Adipocyte (in vitro differentiated cells): ENCODE data around the gene STRADB.
"Not testable (repeated sequence)": the region's sequence is repeated elsewhere in the genome, so short reads cannot be mapped to it uniquely, and the experiment has no call there.

Experiments used
- DNase-seq: peaks from one replicate; pipeline ENCODE4 v3.0.0-alpha.2; 2015; ENCODE audit warnings: low read depth
- H3K27me3 ChIP-seq: replicated peaks from 2 replicates; pipeline ENCODE4 v1.7.0; 2013; ENCODE audit warnings: mild to moderate bottlenecking, low read length, moderate library complexity; ENCODE audit not compliant: control insufficient read depth, insufficient read depth
- H3K36me3 ChIP-seq: 2 replicates; pipeline ENCODE4 v1.7.0; 2013; ENCODE audit warnings: low read length, mild to moderate bottlenecking, moderate library complexity; ENCODE audit not compliant: control insufficient read depth, insufficient read depth, severe bottlenecking
- H3K4me1 ChIP-seq: 2 replicates; pipeline ENCODE4 v1.7.0; 2013; ENCODE audit warnings: mild to moderate bottlenecking, low read length, moderate library complexity; ENCODE audit not compliant: control insufficient read depth, insufficient read depth
- H3K4me3 ChIP-seq: 2 replicates; pipeline ENCODE4 v1.7.0; 2013; ENCODE audit warnings: mild to moderate bottlenecking, low read length, moderate library complexity
- H3K9ac ChIP-seq: 2 replicates; pipeline ENCODE4 v1.7.0; 2013; ENCODE audit warnings: mild to moderate bottlenecking, low read length, moderate library complexity
- H3K9me3 ChIP-seq: 2 replicates; pipeline ENCODE4 v1.7.0; 2013; ENCODE audit warnings: mild to moderate bottlenecking, low read length, moderate library complexity; ENCODE audit not compliant: control insufficient read depth

The STRADB gene

GRCh38 chr2:201471732-201472393 is 20.3 kb downstream of the STRADB start:
- DNase-seq: peak; percentile 84
- H3K9me3 ChIP-seq: no peaks in the 10 kb centered on the region
- H3K4me3 ChIP-seq: no peak overlapping the region
- no peaks in the 10 kb centered on the region for H3K27me3 ChIP-seq
- H3K9ac ChIP-seq: no peak overlapping the region
- peaks cover 12% of the 10 kb centered on the region for H3K4me1 ChIP-seq
- H3K36me3 ChIP-seq: peaks cover 62% of the 10 kb centered on the region

GRCh38 chr2:201472411-201472810 is 20.9 kb downstream of the STRADB start:
- peaks cover 6% of the 10 kb centered on the region for H3K4me1 ChIP-seq
- H3K4me3 ChIP-seq: no peak overlapping the region
- H3K36me3 ChIP-seq: peaks cover 64% of the 10 kb centered on the region
- no peak for DNase-seq
- no peaks in the 10 kb centered on the region for H3K27me3 ChIP-seq
- no peak overlapping the region for H3K9ac ChIP-seq
- no peaks in the 10 kb centered on the region for H3K9me3 ChIP-seq

GRCh38 chr2:201482543-201482942 is 31.0 kb downstream of the STRADB start:
- Histone ChIP-seq H3K9me3 (no peaks in the 10 kb centered on the region), H3K4me1 (no peaks in the 10 kb centered on the region), H3K36me3 (peaks cover 37% of the 10 kb centered on the region), H3K4me3 (no peak overlapping the region), H3K27me3 (no peaks in the 10 kb centered on the region), H3K9ac (no peak overlapping the region)
- no peak for DNase-seq

GRCh38 chr2:201483342-201483741 is 31.8 kb downstream of the STRADB start:
- Histone ChIP-seq H3K4me3 (no peak overlapping the region), H3K9me3 (no peaks in the 10 kb centered on the region), H3K36me3 (peaks cover 29% of the 10 kb centered on the region), H3K9ac (no peak overlapping the region), H3K27me3 (no peaks in the 10 kb centered on the region), H3K4me1 (no peaks in the 10 kb centered on the region)
- DNase-seq: no peak

GRCh38 chr2:201483758-201484157 is 32.2 kb downstream of the STRADB start:
- not testable (repeated sequence) for H3K4me1 ChIP-seq, H3K9ac ChIP-seq, H3K4me3 ChIP-seq, DNase-seq, H3K27me3 ChIP-seq, H3K9me3 ChIP-seq
- H3K36me3 ChIP-seq: peaks cover 24% of the 10 kb centered on the region

- Histone ChIP-seq H3K9me3 (no peaks in the 10 kb centered on the region), H3K4me1 (no peaks in the 10 kb centered on the region), H3K9ac (no peak overlapping the region), H3K36me3 (peaks cover 17% of the 10 kb centered on the region), H3K4me3 (no peak overlapping the region), H3K27me3 (no peaks in the 10 kb centered on the region)
- no peak for DNase-seq
These were observed 33.3 kb downstream of the STRADB start for GRCh38 chr2:201484805-201485204.

GRCh38 chr2:201490291-201490690 is 38.8 kb downstream of the STRADB start:
- no peak for DNase-seq
- no peaks in the 10 kb centered on the region for H3K27me3 ChIP-seq
- no peaks in the 10 kb centered on the region for H3K4me1 ChIP-seq
- H3K9me3 ChIP-seq: no peaks in the 10 kb centered on the region
- no peak overlapping the region for H3K4me3 ChIP-seq
- H3K9ac ChIP-seq: no peak overlapping the region
- H3K36me3 ChIP-seq: no peaks in the 10 kb centered on the region

- DNase-seq: no peak
- Histone ChIP-seq H3K4me3 (no peak overlapping the region), H3K27me3 (no peaks in the 10 kb centered on the region), H3K4me1 (no peaks in the 10 kb centered on the region), H3K36me3 (no peaks in the 10 kb centered on the region), H3K9ac (no peak overlapping the region), H3K9me3 (peaks cover 6% of the 10 kb centered on the region)
These were observed 45.2 kb downstream of the STRADB start for GRCh38 chr2:201496785-201497184.

DNA sequence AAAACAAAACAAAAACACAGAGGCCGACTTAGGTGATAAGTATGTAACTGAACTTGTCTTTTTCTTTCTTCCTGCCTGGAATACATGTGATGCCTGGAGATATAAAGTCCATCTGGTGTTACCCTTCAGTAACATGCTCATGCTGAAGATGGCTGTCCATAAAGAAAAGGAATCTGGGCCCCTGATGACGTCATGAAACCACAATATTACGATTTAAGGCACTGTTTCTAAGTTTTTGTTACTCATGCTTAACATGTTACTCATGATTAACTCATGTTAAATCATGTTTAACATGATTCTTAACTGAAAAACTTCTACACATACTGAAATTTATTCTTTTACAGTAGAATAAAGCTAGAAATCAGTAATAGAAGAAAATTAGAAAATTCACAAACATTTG is 49.0 kb downstream of the STRADB start:
- Histone ChIP-seq H3K9me3 (peaks cover 31% of the 10 kb centered on the region), H3K4me3 (no peak overlapping the region), H3K4me1 (no peaks in the 10 kb centered on the region), H3K36me3 (no peaks in the 10 kb centered on the region), H3K27me3 (no peaks in the 10 kb centered on the region), H3K9ac (no peak overlapping the region)
- no peak for DNase-seq

GRCh38 chr2:201502713-201503112 is 51.2 kb downstream of the STRADB start:
- H3K27me3 ChIP-seq: no peaks in the 10 kb centered on the region
- no peaks in the 10 kb centered on the region for H3K36me3 ChIP-seq
- no peak for DNase-seq
- peaks cover 31% of the 10 kb centered on the region for H3K9me3 ChIP-seq
- H3K9ac ChIP-seq: no peak overlapping the region
- no peak overlapping the region for H3K4me3 ChIP-seq
- H3K4me1 ChIP-seq: no peaks in the 10 kb centered on the region

GRCh38 chr2:201507725-201508124 is 56.2 kb downstream of the STRADB start:
- Histone ChIP-seq H3K4me1 (no peaks in the 10 kb centered on the region), H3K27me3 (no peaks in the 10 kb centered on the region), H3K4me3 (no peak overlapping the region), H3K9me3 (peaks cover 17% of the 10 kb centered on the region), H3K9ac (no peak overlapping the region), H3K36me3 (no peaks in the 10 kb centered on the region)
- DNase-seq: no peak

DNA sequence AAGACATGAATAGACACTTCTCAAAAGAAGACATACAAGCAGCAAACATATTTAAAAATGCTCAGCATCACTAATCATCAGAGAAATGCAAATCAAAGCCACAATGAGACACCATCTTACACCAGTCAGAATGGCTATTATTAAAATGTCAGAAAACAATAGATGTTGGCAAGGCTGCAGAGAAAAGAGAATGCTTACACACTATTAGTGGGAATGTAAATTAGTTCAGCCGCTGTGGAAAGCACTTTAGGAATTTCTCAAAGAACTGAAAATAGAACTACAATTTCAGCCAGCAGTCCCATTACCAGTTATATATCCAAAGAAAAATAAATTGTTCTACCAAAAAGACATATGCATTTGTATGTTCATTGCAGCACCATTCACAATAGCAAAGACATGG is 61.7 kb downstream of the STRADB start:
- Histone ChIP-seq H3K9ac (no peak overlapping the region), H3K9me3 (no peaks in the 10 kb centered on the region), H3K4me1 (no peaks in the 10 kb centered on the region), H3K36me3 (no peaks in the 10 kb centered on the region), H3K4me3 (no peak overlapping the region), H3K27me3 (peaks cover 5% of the 10 kb centered on the region)
- DNase-seq: no peak
